ENCODE measurements around the gene FAAP100. TPM values are rescaled to one million over a fixed set of nuclear protein-coding genes. Genes with fewer than 3 reads are reported as not detected.

The FAAP100 gene
- total and polyA plus RNA-seq, 7 donors, result 6.6 to 27.2 (median 10.9) TPM

- intact Hi-C loops (cut with DNase I), result no loop called here
- TF ChIP-seq EP300 (IDR thresholded peaks at IDR 0.05) (no peak), CTCF (IDR thresholded peaks at IDR 0.05) (no peak), POLR2AphosphoS5 (IDR thresholded peaks at IDR 0.05) (no peak), POLR2A (IDR thresholded peaks at IDR 0.05) (no peak)
- Histone ChIP-seq H3K4me1 (peaks cover 0 to 30% (median 21%) of the 10 kb centered on the region in 4 donors), H3K9me3 (no peaks in the 10 kb centered on the region), H3K27me3 (no peaks in the 10 kb centered on the region), H3K36me3 (peaks cover 10 to 49% (median 24%) of the 10 kb centered on the region in 4 donors), H3K4me3 (no peak overlapping the region), H3K27ac (no peak overlapping the region)
- 93 to 95% methylated on average over 3 of the region's 3 CpGs for WGBS, 2 donors
- DNase-seq, result no peak
Measured at GRCh38 chr17:81575836-81576235, 23.7 kb upstream of the FAAP100 start.

- Histone ChIP-seq H3K4me3 (no peak overlapping the region), H3K36me3 (peaks cover 20 to 49% (median 36%) of the 10 kb centered on the region in 4 donors), H3K27me3 (no peaks in the 10 kb centered on the region), H3K27ac (no peak overlapping the region), H3K9me3 (no peaks in the 10 kb centered on the region), H3K4me1 (peaks cover 0 to 30% (median 21%) of the 10 kb centered on the region in 4 donors)
- DNase-seq, result no peak
- TF ChIP-seq EP300 (IDR thresholded peaks at IDR 0.05) (no peak), POLR2A (IDR thresholded peaks at IDR 0.05) (no peak), CTCF (IDR thresholded peaks at IDR 0.05) (no peak), POLR2AphosphoS5 (IDR thresholded peaks at IDR 0.05) (no peak)
- intact Hi-C loops (cut with DNase I), result no loop called here
- WGBS, 2 donors, result 52 to 74% methylated on average over 8 of the region's 8 CpGs
Measured at GRCh38 chr17:81574643-81574956, 22.4 kb upstream of the FAAP100 start.

GRCh38 chr17:81573794-81574642 lies 21.9 kb upstream of the FAAP100 start:
- no peaks in the 10 kb centered on the region for H3K27me3 ChIP-seq
- no peak for TF ChIP-seq POLR2AphosphoS5 (IDR thresholded peaks at IDR 0.05)
- no peak for TF ChIP-seq EP300 (IDR thresholded peaks at IDR 0.05)
- TF ChIP-seq CTCF (IDR thresholded peaks at IDR 0.05), result no peak
- TF ChIP-seq POLR2A (IDR thresholded peaks at IDR 0.05), result no peak
- H3K4me1 ChIP-seq, result peaks cover 0 to 30% (median 22%) of the 10 kb centered on the region in 4 donors
- H3K27ac ChIP-seq, result no peak overlapping the region
- DNase-seq, result no peak
- peaks cover 24 to 49% (median 38%) of the 10 kb centered on the region in 4 donors for H3K36me3 ChIP-seq
- intact Hi-C loops (cut with DNase I), result no loop called here
- no peak overlapping the region for H3K4me3 ChIP-seq
- WGBS, 2 donors, result 64 to 87% methylated on average over 17 of the region's 17 CpGs
- no peaks in the 10 kb centered on the region for H3K9me3 ChIP-seq

GRCh38 chr17:81572563-81573168 lies 20.5 kb upstream of the FAAP100 start:
- TF ChIP-seq POLR2A (IDR thresholded peaks at IDR 0.05), result no peak
- no peak for TF ChIP-seq CTCF (IDR thresholded peaks at IDR 0.05)
- no peak for TF ChIP-seq POLR2AphosphoS5 (IDR thresholded peaks at IDR 0.05)
- TF ChIP-seq EP300 (IDR thresholded peaks at IDR 0.05), result no peak
- H3K4me1 ChIP-seq, result peaks cover 0 to 40% (median 33%) of the 10 kb centered on the region in 4 donors
- no peak overlapping the region for H3K4me3 ChIP-seq
- 93 to 94% methylated on average over 12 of the region's 12 CpGs for WGBS, 2 donors
- H3K27me3 ChIP-seq, result no peaks in the 10 kb centered on the region
- no peak overlapping the region for H3K27ac ChIP-seq
- H3K9me3 ChIP-seq, result no peaks in the 10 kb centered on the region
- DNase-seq, result no peak
- intact Hi-C loops (cut with DNase I), result no loop called here
- peaks cover 24 to 47% (median 35%) of the 10 kb centered on the region in 4 donors for H3K36me3 ChIP-seq
